ENCODE results near the gene CTNNA3. TPM values are rescaled to one million over a fixed set of nuclear protein-coding genes. Genes with fewer than 3 reads are reported as not detected.

The CTNNA3 gene
- total RNA-seq, 4 donors from 2014 or later = 0.68 to 75.2 (median 1.4) TPM

- Histone ChIP-seq H3K36me3 (no peaks in the 10 kb centered on the region), H3K9me3 (no peaks in the 10 kb centered on the region), H3K4me3 (no peak overlapping the region), H3K27me3 (no peaks in the 10 kb centered on the region), H3K27ac (no peak overlapping the region), H3K4me1 (peaks cover 0 to 6% (median 0%) of the 10 kb centered on the region in 4 donors)
- in situ Hi-C loops (cut with MboI; ENCODE audit: low pct_ligation_motif_present in 1 of 4, low pct_unique_long_range_greater_than_20kb in 1 of 4, low sequenced_read_pairs in 3 of 4) = no loop called here
- TF ChIP-seq CTCF (IDR thresholded peaks at IDR 0.05) = no peak
- TF ChIP-seq EP300 (IDR thresholded peaks at IDR 0.05; ENCODE audit: low read depth) = no peak
- intact Hi-C loops (cut with DNase I; ENCODE audit: low total_unique reads) = no loop called here
- WGBS, 2 donors (ENCODE audit: low coverage in 1 of 2) = 82 to 92% methylated on average over 1 of the region's 1 CpG
- DNase-seq = no peak
Observed at GRCh38 chr10:66843396-66843795, 852.6 kb downstream of the CTNNA3 start.

- no peak for DNase-seq
- in situ Hi-C loops (cut with MboI; ENCODE audit: low pct_ligation_motif_present in 1 of 4, low pct_unique_long_range_greater_than_20kb in 1 of 4, low sequenced_read_pairs in 3 of 4) = no loop called here
- Histone ChIP-seq H3K4me3 (no peak overlapping the region), H3K36me3 (no peaks in the 10 kb centered on the region), H3K4me1 (peaks cover 0 to 6% (median 0%) of the 10 kb centered on the region in 4 donors), H3K9me3 (no peaks in the 10 kb centered on the region), H3K27me3 (no peaks in the 10 kb centered on the region), H3K27ac (no peak overlapping the region)
- 76 to 89% methylated on average over 4 of the region's 4 CpGs for WGBS, 2 donors (ENCODE audit: low coverage in 1 of 2)
- TF ChIP-seq EP300 (IDR thresholded peaks at IDR 0.05; ENCODE audit: low read depth) (no peak), POLR2AphosphoS5 (IDR thresholded peaks at IDR 0.05) (no peak), CTCF (IDR thresholded peaks at IDR 0.05) (no peak), POLR2A (IDR thresholded peaks at IDR 0.05) (no peak)
- intact Hi-C loops (cut with DNase I; ENCODE audit: low total_unique reads) = no loop called here
Observed at GRCh38 chr10:66842867-66843266, 853.1 kb downstream of the CTNNA3 start.

GRCh38 chr10:66842371-66842770 lies 853.6 kb downstream of the CTNNA3 start:
- in situ Hi-C loops (cut with MboI; ENCODE audit: low pct_ligation_motif_present in 1 of 4, low pct_unique_long_range_greater_than_20kb in 1 of 4, low sequenced_read_pairs in 3 of 4) (no loop called here), intact Hi-C loops (cut with DNase I; ENCODE audit: low total_unique reads) (no loop called here)
- Histone ChIP-seq H3K27me3 (no peaks in the 10 kb centered on the region), H3K9me3 (no peaks in the 10 kb centered on the region), H3K4me3 (no peak overlapping the region), H3K36me3 (no peaks in the 10 kb centered on the region), H3K27ac (no peak overlapping the region), H3K4me1 (peaks cover 0 to 6% (median 0%) of the 10 kb centered on the region in 4 donors)
- WGBS, 2 donors (ENCODE audit: low coverage in 1 of 2) = 48 to 74% methylated on average over 2 of the region's 2 CpGs
- no peak for DNase-seq
- TF ChIP-seq EP300 (IDR thresholded peaks at IDR 0.05; ENCODE audit: low read depth) (no peak), CTCF (IDR thresholded peaks at IDR 0.05) (no peak), POLR2A (IDR thresholded peaks at IDR 0.05) (no peak), POLR2AphosphoS5 (IDR thresholded peaks at IDR 0.05) (no peak)

- in situ Hi-C loops (cut with MboI; ENCODE audit: low pct_ligation_motif_present in 1 of 4, low pct_unique_long_range_greater_than_20kb in 1 of 4, low sequenced_read_pairs in 3 of 4) (no loop called here), intact Hi-C loops (cut with DNase I; ENCODE audit: low total_unique reads) (no loop called here)
- Histone ChIP-seq H3K9me3 (no peaks in the 10 kb centered on the region), H3K36me3 (no peaks in the 10 kb centered on the region), H3K27me3 (no peaks in the 10 kb centered on the region), H3K4me3 (no peak overlapping the region), H3K4me1 (peaks cover 0 to 8% (median 0%) of the 10 kb centered on the region in 4 donors), H3K27ac (no peak overlapping the region)
- DNase-seq = no peak
- 88 to 94% methylated on average over 3 of the region's 3 CpGs for WGBS, 2 donors (ENCODE audit: low coverage in 1 of 2)
- TF ChIP-seq POLR2AphosphoS5 (IDR thresholded peaks at IDR 0.05) (no peak), EP300 (IDR thresholded peaks at IDR 0.05; ENCODE audit: low read depth) (no peak), CTCF (IDR thresholded peaks at IDR 0.05) (no peak), POLR2A (IDR thresholded peaks at IDR 0.05) (no peak)
Observed at GRCh38 chr10:66838656-66839055, 857.3 kb downstream of the CTNNA3 start.
